Adrenal gland (tissue), 5 donors: ENCODE data around the gene TUBA1B.

Experiments
- POLR2A ChIP-seq, 2 donors: fragments of 450-650 bp; IDR thresholded peaks; one replicate each; pipeline ENCODE4 v1.6.1; 2017; ENCODE audit warnings: antibody characterized with exemption in 2 of 2, mild to moderate bottlenecking in 2 of 2, moderate library complexity in 1 of 2
- TF ChIP-seq, protein P1 (sequence below), 6 experiments: fragments of 450-650 bp in 4 of 6; fragments of 200-600 bp in 2 of 6; sonication (generic) in 1 of 6; IDR thresholded peaks; 1 replicate in 5 of 6; 2 replicates in 1 of 6; pipeline versions ENCODE4 v1.5.1 to v1.8.0; 2016 to 2021; ENCODE audit warnings: antibody characterized with exemption in 6 of 6, mild to moderate bottlenecking in 2 of 6, moderate library complexity in 1 of 6
- donor health status: DM: no; HTN: no; CAD: no.

DNA sequence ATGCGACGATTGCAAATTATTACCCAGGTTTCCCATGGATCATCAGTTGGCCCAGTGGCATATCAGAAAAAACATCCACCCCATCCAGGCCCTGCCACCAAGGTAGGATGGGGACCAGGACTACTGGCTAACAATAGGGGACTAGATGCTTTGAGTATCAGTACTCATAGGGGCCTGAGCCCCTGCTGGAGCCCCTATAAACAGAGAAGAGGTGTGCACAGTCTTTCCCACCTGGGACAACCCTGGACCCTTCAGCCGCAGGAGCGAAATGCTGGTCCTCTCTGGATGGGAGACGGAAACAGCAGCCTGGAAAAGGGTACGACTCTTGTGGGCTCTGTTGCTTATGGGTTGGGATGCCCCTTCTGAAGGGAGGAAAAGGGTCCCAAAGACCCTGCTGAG is 42.3 kb downstream of the TUBA1B start:
- TF ChIP-seq POLR2A (IDR thresholded peaks at IDR 0.05), result no peak
- TF ChIP-seq, protein P1, sequence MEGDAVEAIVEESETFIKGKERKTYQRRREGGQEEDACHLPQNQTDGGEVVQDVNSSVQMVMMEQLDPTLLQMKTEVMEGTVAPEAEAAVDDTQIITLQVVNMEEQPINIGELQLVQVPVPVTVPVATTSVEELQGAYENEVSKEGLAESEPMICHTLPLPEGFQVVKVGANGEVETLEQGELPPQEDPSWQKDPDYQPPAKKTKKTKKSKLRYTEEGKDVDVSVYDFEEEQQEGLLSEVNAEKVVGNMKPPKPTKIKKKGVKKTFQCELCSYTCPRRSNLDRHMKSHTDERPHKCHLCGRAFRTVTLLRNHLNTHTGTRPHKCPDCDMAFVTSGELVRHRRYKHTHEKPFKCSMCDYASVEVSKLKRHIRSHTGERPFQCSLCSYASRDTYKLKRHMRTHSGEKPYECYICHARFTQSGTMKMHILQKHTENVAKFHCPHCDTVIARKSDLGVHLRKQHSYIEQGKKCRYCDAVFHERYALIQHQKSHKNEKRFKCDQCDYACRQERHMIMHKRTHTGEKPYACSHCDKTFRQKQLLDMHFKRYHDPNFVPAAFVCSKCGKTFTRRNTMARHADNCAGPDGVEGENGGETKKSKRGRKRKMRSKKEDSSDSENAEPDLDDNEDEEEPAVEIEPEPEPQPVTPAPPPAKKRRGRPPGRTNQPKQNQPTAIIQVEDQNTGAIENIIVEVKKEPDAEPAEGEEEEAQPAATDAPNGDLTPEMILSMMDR (IDR thresholded peaks at IDR 0.05), result no peak
